Astrocyte of the cerebellum (primary cell): ENCODE data around the gene CDC14C.
A peak's percentile ranks its signal among the peaks of the same experiment; 100 is the strongest.
"Not testable (repeated sequence)": the region's sequence is repeated elsewhere in the genome, so short reads cannot be mapped to it uniquely, and the experiment has no call there.

ENCODE experiments used
- DNase-seq: peaks from one replicate; pipeline ENCODE4 v3.0.0-alpha.2; 2011; ENCODE audit warnings: low read depth
- H3K4me3 ChIP-seq: 2 replicates; pipeline ENCODE4 v1.5.1; 2011; ENCODE audit warnings: mild to moderate bottlenecking, low read depth, low read length, moderate library complexity
- in situ Hi-C: cut with HindIII; loops from 2 replicates; pipeline ENCODE4 v1.10.0; 2017; ENCODE audit warnings: low sequenced_read_pairs
- TF ChIP-seq, protein P1 (sequence below): IDR thresholded peaks from 2 replicates; pipeline ENCODE4 v1.5.1; 2012; ENCODE audit warnings: low read length, low read depth, moderate library complexity, mild to moderate bottlenecking; ENCODE audit errors: missing control alignments

Gene CDC14C

DNA sequence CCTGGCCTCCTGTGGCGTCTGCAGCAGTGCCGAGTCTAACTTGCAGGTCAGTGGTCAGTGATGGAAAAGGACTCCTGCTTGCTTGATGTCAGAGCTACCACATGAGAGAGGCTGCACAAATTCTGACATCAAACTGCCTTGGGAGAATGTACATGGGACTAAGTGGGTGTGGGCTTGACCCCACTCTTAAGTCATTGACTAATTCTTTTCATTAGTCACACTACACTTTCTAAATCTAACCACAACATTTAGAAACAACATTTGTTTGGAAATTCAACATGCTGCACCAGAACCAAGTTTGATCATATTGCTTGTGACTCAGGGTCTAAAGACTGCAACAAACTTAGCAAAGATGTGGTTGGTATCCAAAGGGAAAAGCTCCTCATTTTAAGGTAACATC lies 24.4 kb upstream of the CDC14C start:
- in situ Hi-C loops: no loop called here
- H3K4me3 ChIP-seq: no peak overlapping the region
- DNase-seq: peak; percentile 36
- TF ChIP-seq, protein P1, sequence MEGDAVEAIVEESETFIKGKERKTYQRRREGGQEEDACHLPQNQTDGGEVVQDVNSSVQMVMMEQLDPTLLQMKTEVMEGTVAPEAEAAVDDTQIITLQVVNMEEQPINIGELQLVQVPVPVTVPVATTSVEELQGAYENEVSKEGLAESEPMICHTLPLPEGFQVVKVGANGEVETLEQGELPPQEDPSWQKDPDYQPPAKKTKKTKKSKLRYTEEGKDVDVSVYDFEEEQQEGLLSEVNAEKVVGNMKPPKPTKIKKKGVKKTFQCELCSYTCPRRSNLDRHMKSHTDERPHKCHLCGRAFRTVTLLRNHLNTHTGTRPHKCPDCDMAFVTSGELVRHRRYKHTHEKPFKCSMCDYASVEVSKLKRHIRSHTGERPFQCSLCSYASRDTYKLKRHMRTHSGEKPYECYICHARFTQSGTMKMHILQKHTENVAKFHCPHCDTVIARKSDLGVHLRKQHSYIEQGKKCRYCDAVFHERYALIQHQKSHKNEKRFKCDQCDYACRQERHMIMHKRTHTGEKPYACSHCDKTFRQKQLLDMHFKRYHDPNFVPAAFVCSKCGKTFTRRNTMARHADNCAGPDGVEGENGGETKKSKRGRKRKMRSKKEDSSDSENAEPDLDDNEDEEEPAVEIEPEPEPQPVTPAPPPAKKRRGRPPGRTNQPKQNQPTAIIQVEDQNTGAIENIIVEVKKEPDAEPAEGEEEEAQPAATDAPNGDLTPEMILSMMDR: no peak

- in situ Hi-C loops: no loop called here
- H3K4me3 ChIP-seq: no peak overlapping the region
- DNase-seq: no peak
- TF ChIP-seq, protein P1: no peak
These were observed 22.4 kb upstream of the CDC14C start for GRCh38 chr7:48901966-48902365.

- no peak for DNase-seq
- TF ChIP-seq, protein P1: no peak
- in situ Hi-C loops: no loop called here
- no peak overlapping the region for H3K4me3 ChIP-seq
These were observed 19.4 kb upstream of the CDC14C start for GRCh38 chr7:48904975-48905374.

- DNase-seq, in situ Hi-C loops, H3K4me3 ChIP-seq: not testable (repeated sequence)
These were observed 18.7 kb upstream of the CDC14C start for GRCh38 chr7:48905686-48906085.

DNA sequence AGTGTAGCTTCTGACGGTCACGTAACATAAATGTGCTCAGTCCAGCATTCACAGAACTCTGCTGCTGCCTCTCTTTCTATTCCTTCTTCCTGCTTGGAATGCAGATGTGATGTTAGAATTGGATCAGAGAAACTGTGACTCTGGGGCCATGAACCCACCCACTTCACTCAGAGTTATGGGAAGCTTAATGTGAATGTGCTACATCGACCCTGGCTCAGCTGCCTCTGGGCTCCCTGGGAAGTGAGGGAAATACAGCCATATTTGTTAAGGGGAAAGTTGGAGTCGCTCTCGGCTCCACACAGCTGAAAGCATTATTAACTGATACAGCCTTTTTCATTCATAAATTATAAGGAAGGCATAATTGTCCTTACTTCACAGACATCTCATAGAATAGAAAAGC lies 14.5 kb upstream of the CDC14C start:
- in situ Hi-C loops, DNase-seq, H3K4me3 ChIP-seq: not testable (repeated sequence)

- H3K4me3 ChIP-seq: no peak overlapping the region
- DNase-seq: no peak
- TF ChIP-seq, protein P1: no peak
- in situ Hi-C loops: no loop called here
These were observed 7.1 kb downstream of the CDC14C start for GRCh38 chr7:48931481-48931880.

DNA sequence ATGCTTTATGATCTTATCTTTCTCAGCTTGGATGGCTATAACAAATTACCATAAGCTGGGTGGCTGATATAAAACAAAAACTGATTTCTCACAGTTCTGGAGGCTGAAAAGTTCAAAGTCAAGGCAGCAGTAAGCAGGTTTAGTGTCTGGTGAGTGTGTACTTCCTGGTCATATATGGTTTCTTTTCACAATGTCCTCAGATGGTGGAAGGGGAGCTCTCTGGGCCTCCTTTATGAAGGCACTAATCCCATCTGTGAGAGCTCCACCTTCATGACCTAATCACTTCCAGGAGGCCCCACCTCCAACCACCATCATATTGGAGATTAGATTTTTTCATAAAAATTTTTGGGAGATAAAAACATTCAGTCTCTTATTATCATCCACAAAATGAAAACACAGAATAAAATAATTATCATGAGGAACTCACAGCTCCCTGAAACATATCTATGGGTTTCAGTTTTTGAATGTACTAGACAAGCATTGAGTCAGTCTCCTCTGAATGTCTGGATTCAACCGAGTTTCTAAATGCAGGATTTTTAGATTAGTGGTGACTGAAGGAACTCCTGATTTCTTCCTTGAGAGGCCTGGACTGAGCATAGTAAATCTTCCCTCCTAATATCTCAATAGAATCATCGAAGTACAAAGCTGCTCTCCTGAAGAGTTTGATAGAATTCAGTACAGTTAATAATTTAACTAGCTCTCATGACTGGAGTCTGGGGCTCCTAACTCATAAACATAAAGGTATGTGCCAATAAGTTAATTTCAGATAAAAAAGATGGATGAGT lies 8.0 kb downstream of the CDC14C start:
- in situ Hi-C loops: no loop called here
- TF ChIP-seq, protein P1: no peak
- DNase-seq: no peak
- H3K4me3 ChIP-seq: no peak overlapping the region
